ENCODE measurements around the gene ABCA7. TPM values are rescaled to one million over a fixed set of nuclear protein-coding genes. Genes with fewer than 3 reads are reported as not detected.

The ABCA7 gene
- total RNA-seq, 4 donors from 2014 or later: 6.0 to 20.0 (median 15.0) TPM

- peaks cover 0 to 3% (median 0%) of the 10 kb centered on the region in 3 donors for H3K27me3 ChIP-seq
- intact Hi-C loops (cut with DNase I; ENCODE audit: low total_unique reads): no loop called here
- ATAC-seq (no peak), DNase-seq (no peak)
- TF ChIP-seq POLR2A (IDR thresholded peaks at IDR 0.05): no peak
- TF ChIP-seq, protein P1, sequence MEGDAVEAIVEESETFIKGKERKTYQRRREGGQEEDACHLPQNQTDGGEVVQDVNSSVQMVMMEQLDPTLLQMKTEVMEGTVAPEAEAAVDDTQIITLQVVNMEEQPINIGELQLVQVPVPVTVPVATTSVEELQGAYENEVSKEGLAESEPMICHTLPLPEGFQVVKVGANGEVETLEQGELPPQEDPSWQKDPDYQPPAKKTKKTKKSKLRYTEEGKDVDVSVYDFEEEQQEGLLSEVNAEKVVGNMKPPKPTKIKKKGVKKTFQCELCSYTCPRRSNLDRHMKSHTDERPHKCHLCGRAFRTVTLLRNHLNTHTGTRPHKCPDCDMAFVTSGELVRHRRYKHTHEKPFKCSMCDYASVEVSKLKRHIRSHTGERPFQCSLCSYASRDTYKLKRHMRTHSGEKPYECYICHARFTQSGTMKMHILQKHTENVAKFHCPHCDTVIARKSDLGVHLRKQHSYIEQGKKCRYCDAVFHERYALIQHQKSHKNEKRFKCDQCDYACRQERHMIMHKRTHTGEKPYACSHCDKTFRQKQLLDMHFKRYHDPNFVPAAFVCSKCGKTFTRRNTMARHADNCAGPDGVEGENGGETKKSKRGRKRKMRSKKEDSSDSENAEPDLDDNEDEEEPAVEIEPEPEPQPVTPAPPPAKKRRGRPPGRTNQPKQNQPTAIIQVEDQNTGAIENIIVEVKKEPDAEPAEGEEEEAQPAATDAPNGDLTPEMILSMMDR (IDR thresholded peaks at IDR 0.05 in 4 of 5, conservative IDR thresholded peaks at IDR 0.05 in 1 of 5): no peak
- peaks cover 0 to 58% of the 10 kb centered on the region in 2 donors for H3K36me3 ChIP-seq
- H3K9me3 ChIP-seq: no peaks in the 10 kb centered on the region
- H3K27ac ChIP-seq: no peak overlapping the region
- H3K4me3 ChIP-seq: no peak overlapping the region
- peaks cover 12 to 24% of the 10 kb centered on the region in 2 donors for H3K4me1 ChIP-seq
- in situ Hi-C loops (cut with MboI; ENCODE audit: low sequenced_read_pairs in 4 of 4): no loop called here
Measured at GRCh38 chr19:1089126-1089771, 49.3 kb downstream of the ABCA7 start.

GRCh38 chr19:1089891-1090290 lies 50.0 kb downstream of the ABCA7 start:
- DNase-seq: no peak
- H3K4me1 ChIP-seq: peaks cover 15 to 28% of the 10 kb centered on the region in 2 donors
- ATAC-seq: no peak
- no peak overlapping the region for H3K27ac ChIP-seq
- intact Hi-C loops (cut with DNase I; ENCODE audit: low total_unique reads): no loop called here
- in situ Hi-C loops (cut with MboI; ENCODE audit: low sequenced_read_pairs in 4 of 4): no loop called here
- no peak overlapping the region for H3K4me3 ChIP-seq
- TF ChIP-seq, protein P1 (IDR thresholded peaks at IDR 0.05 in 4 of 5, conservative IDR thresholded peaks at IDR 0.05 in 1 of 5): no peak
- no peak for TF ChIP-seq POLR2A (IDR thresholded peaks at IDR 0.05)
- no peaks in the 10 kb centered on the region for H3K27me3 ChIP-seq
- H3K36me3 ChIP-seq: peaks cover 0 to 58% of the 10 kb centered on the region in 2 donors
- no peaks in the 10 kb centered on the region for H3K9me3 ChIP-seq

GRCh38 chr19:1090731-1091543 lies 51.0 kb downstream of the ABCA7 start:
- no peak for DNase-seq
- H3K9me3 ChIP-seq: no peaks in the 10 kb centered on the region
- H3K27me3 ChIP-seq: no peaks in the 10 kb centered on the region
- no peak for ATAC-seq
- peaks cover 0 to 58% of the 10 kb centered on the region in 2 donors for H3K36me3 ChIP-seq
- no peak for TF ChIP-seq POLR2A (IDR thresholded peaks at IDR 0.05)
- TF ChIP-seq, protein P1 (IDR thresholded peaks at IDR 0.05 in 4 of 5, conservative IDR thresholded peaks at IDR 0.05 in 1 of 5): no peak
- intact Hi-C loops (cut with DNase I; ENCODE audit: low total_unique reads) (no loop called here), in situ Hi-C loops (cut with MboI; ENCODE audit: low sequenced_read_pairs in 4 of 4) (no loop called here)
- no peak overlapping the region for H3K4me3 ChIP-seq
- peaks cover 21 to 31% of the 10 kb centered on the region in 2 donors for H3K4me1 ChIP-seq
- H3K27ac ChIP-seq: no peak overlapping the region

GRCh38 chr19:1091544-1092175 lies 51.8 kb downstream of the ABCA7 start:
- peaks cover 0 to 58% of the 10 kb centered on the region in 2 donors for H3K36me3 ChIP-seq
- in situ Hi-C loops (cut with MboI; ENCODE audit: low sequenced_read_pairs in 4 of 4) (no loop called here), intact Hi-C loops (cut with DNase I; ENCODE audit: low total_unique reads) (no loop called here)
- DNase-seq (no peak), ATAC-seq (no peak)
- no peaks in the 10 kb centered on the region for H3K9me3 ChIP-seq
- no peak for TF ChIP-seq POLR2A (IDR thresholded peaks at IDR 0.05)
- TF ChIP-seq, protein P1 (IDR thresholded peaks at IDR 0.05 in 4 of 5, conservative IDR thresholded peaks at IDR 0.05 in 1 of 5): no peak
- H3K27me3 ChIP-seq: no peaks in the 10 kb centered on the region
- no peak overlapping the region for H3K27ac ChIP-seq
- H3K4me3 ChIP-seq: no peak overlapping the region
- peaks cover 21 to 31% of the 10 kb centered on the region in 2 donors for H3K4me1 ChIP-seq
